ENCODE results near the gene DDX1.
"Not testable (repeated sequence)": the region's sequence is repeated elsewhere in the genome, so short reads cannot be mapped to it uniquely, and the experiment has no call there.

The DDX1 gene

GRCh38 chr2:15596350-15596749 is 4.7 kb downstream of the DDX1 start:
- no peak for DNase-seq

GRCh38 chr2:15596968-15597367 is 5.3 kb downstream of the DDX1 start:
- no peak for DNase-seq

- DNase-seq: no peak
Measured at GRCh38 chr2:15599994-15600393, 8.3 kb downstream of the DDX1 start.

GRCh38 chr2:15601681-15602080 is 10.0 kb downstream of the DDX1 start:
- DNase-seq: no peak

GRCh38 chr2:15602393-15602792 is 10.7 kb downstream of the DDX1 start:
- DNase-seq: no peak

- no peak for DNase-seq
Measured at GRCh38 chr2:15603044-15603765, 11.5 kb downstream of the DDX1 start.

GRCh38 chr2:15603948-15604347 is 12.3 kb downstream of the DDX1 start:
- DNase-seq: no peak

GRCh38 chr2:15605721-15606120 is 14.1 kb downstream of the DDX1 start:
- no peak for DNase-seq

GRCh38 chr2:15606481-15607441 is 15.1 kb downstream of the DDX1 start:
- DNase-seq: no peak

- no peak for DNase-seq
Measured at GRCh38 chr2:15607709-15608391, 16.2 kb downstream of the DDX1 start.

GRCh38 chr2:15608392-15608761 is 16.7 kb downstream of the DDX1 start:
- no peak for DNase-seq

- DNase-seq: no peak
Measured at GRCh38 chr2:15609341-15610042, 17.8 kb downstream of the DDX1 start.

- DNase-seq: no peak
Measured at GRCh38 chr2:15610430-15610952, 18.8 kb downstream of the DDX1 start.

- not testable (repeated sequence) for DNase-seq
Measured at GRCh38 chr2:15612101-15612500, 20.4 kb downstream of the DDX1 start.

GRCh38 chr2:15613736-15614429 is 22.2 kb downstream of the DDX1 start:
- DNase-seq: no peak

- no peak for DNase-seq
Measured at GRCh38 chr2:15614545-15615300, 23.1 kb downstream of the DDX1 start.

- no peak for DNase-seq
Measured at GRCh38 chr2:15615301-15615920, 23.7 kb downstream of the DDX1 start.

- no peak for DNase-seq
Measured at GRCh38 chr2:15616429-15616828, 24.8 kb downstream of the DDX1 start.

GRCh38 chr2:15616850-15617777 is 25.4 kb downstream of the DDX1 start:
- DNase-seq: no peak
